Limb (tissue), 2 donors: ENCODE results near the gene SPI1.

Source experiments
- DNase-seq, 2 donors: peaks; one replicate each; pipeline ENCODE4 v3.0.0-alpha.2; 2016; ENCODE audit errors: extremely low spot score in 2 of 2

The SPI1 gene

GRCh38 chr11:47406896-47407745 is 28.8 kb upstream of the SPI1 start:
- no peak for DNase-seq

GRCh38 chr11:47403571-47403970 is 25.2 kb upstream of the SPI1 start:
- DNase-seq: no peak

- no peak for DNase-seq
Measured at GRCh38 chr11:47403135-47403534, 24.8 kb upstream of the SPI1 start.

- DNase-seq: no peak
Measured at GRCh38 chr11:47400768-47401279, 22.5 kb upstream of the SPI1 start.

- peak in 1 of 2 donors; percentile 76 for DNase-seq
Measured at GRCh38 chr11:47399860-47400767, 21.8 kb upstream of the SPI1 start.

GRCh38 chr11:47398551-47398950 is 20.2 kb upstream of the SPI1 start:
- no peak for DNase-seq

GRCh38 chr11:47398011-47398410 is 19.7 kb upstream of the SPI1 start:
- DNase-seq: no peak

- no peak for DNase-seq
Measured at GRCh38 chr11:47396049-47396320, 17.6 kb upstream of the SPI1 start.

GRCh38 chr11:47395223-47396048 is 17.1 kb upstream of the SPI1 start:
- no peak for DNase-seq

- DNase-seq: no peak
Measured at GRCh38 chr11:47394322-47395222, 16.2 kb upstream of the SPI1 start.

- DNase-seq: no peak
Measured at GRCh38 chr11:47394050-47394321, 15.6 kb upstream of the SPI1 start.

- no peak for DNase-seq
Measured at GRCh38 chr11:47393163-47394049, 15.1 kb upstream of the SPI1 start.

- no peak for DNase-seq
Measured at GRCh38 chr11:47392546-47393162, 14.3 kb upstream of the SPI1 start.

- DNase-seq: no peak
Measured at GRCh38 chr11:47391711-47392432, 13.5 kb upstream of the SPI1 start.

- DNase-seq: no peak
Measured at GRCh38 chr11:47391077-47391583, 12.8 kb upstream of the SPI1 start.

GRCh38 chr11:47390422-47390760 is 12.0 kb upstream of the SPI1 start:
- no peak for DNase-seq

- no peak for DNase-seq
Measured at GRCh38 chr11:47389577-47390421, 11.5 kb upstream of the SPI1 start.
